Neural cell (in vitro differentiated cells): ENCODE results near the gene UQCC2. TPM values are rescaled to one million over a fixed set of nuclear protein-coding genes. Genes with fewer than 3 reads are reported as not detected.

Source experiments
- H2AFZ ChIP-seq: fragments of 200-600, 300-800 bp; sonication (generic), shearing (Covaris generic); 2 replicates; pipeline ENCODE4 v1.6.0; 2014; ENCODE audit warnings: low read depth, mild to moderate bottlenecking, antibody characterized with exemption, low read length, moderate library complexity
- H3F3A ChIP-seq: fragments of 200-600 bp; shearing (Covaris generic); 2 replicates; pipeline ENCODE4 v1.6.1; 2016; ENCODE audit warnings: mild to moderate bottlenecking, moderate library complexity, mixed read lengths, antibody characterized with exemption, low read length; ENCODE audit not compliant: insufficient read depth, poor library complexity, severe bottlenecking
- H3K27ac ChIP-seq: fragments of 200-600, 300-800 bp; sonication (generic), shearing (Covaris generic); 2 replicates; pipeline ENCODE4 v1.5.1; 2014; ENCODE audit warnings: mild to moderate bottlenecking, low read length, moderate library complexity
- H3K27me3 ChIP-seq: fragments of 300-800, 200-600 bp; sonication (generic), shearing (Covaris generic); 2 replicates; pipeline ENCODE4 v1.6.0; 2014; ENCODE audit warnings: mild to moderate bottlenecking, low read depth, low read length, moderate library complexity; ENCODE audit not compliant: insufficient read depth
- H3K36me3 ChIP-seq: fragments of 300-800, 200-600 bp; sonication (generic), shearing (Covaris generic); 2 replicates; pipeline ENCODE4 v1.5.1; 2014; ENCODE audit warnings: mild to moderate bottlenecking, antibody characterized with exemption, low read length, moderate library complexity; ENCODE audit not compliant: insufficient read depth
- H3K4me2 ChIP-seq: fragments of 300-800, 200-600 bp; sonication (generic), shearing (Covaris generic); 2 replicates; pipeline ENCODE4 v1.6.0; 2014; ENCODE audit warnings: mild to moderate bottlenecking, low read length
- H3K4me3 ChIP-seq: fragments of 300-800, 200-600 bp; sonication (generic), shearing (Covaris generic); 2 replicates; pipeline ENCODE4 v1.5.1; 2014; ENCODE audit warnings: mild to moderate bottlenecking, low read length, moderate library complexity
- H3K79me2 ChIP-seq: fragments of 200-600 bp; shearing (Covaris generic); replicated peaks from 2 replicates; pipeline ENCODE4 v1.6.0; 2014; ENCODE audit warnings: mild to moderate bottlenecking, low read length, moderate library complexity; ENCODE audit not compliant: insufficient read depth
- H3K9ac ChIP-seq: fragments of 300-800, 200-600 bp; sonication (generic), shearing (Covaris generic); 2 replicates; pipeline ENCODE4 v1.6.1; 2016; ENCODE audit warnings: mild to moderate bottlenecking, low read length, mixed read lengths
- H3K9me2 ChIP-seq: fragments of 200-600 bp; shearing (Covaris generic); 2 replicates; pipeline ENCODE4 v1.6.1; 2016; ENCODE audit warnings: mild to moderate bottlenecking, low read length, mixed read lengths; ENCODE audit not compliant: insufficient read depth
- H3K9me3 ChIP-seq: fragments of 200-600, 300-800 bp; sonication (generic), shearing (Covaris generic); 2 replicates; pipeline ENCODE4 v1.6.1; 2016; ENCODE audit warnings: mild to moderate bottlenecking, mixed run types, low read length, moderate library complexity, mixed read lengths
- H4K20me1 ChIP-seq: fragments of 200-600 bp; shearing (Covaris generic); 2 replicates; pipeline ENCODE4 v1.6.1; 2016; ENCODE audit warnings: mild to moderate bottlenecking, mixed run types; ENCODE audit not compliant: insufficient read depth
- CTCF ChIP-seq: fragments of 450-650 bp; IDR thresholded peaks from 2 replicates; pipeline ENCODE4 v1.5.1; 2014; ENCODE audit warnings: antibody characterized with exemption, mild to moderate bottlenecking, moderate library complexity; ENCODE audit not compliant: poor library complexity, severe bottlenecking
- EP300 ChIP-seq: fragments of 450-650 bp; conservative IDR thresholded peaks from 2 replicates; pipeline ENCODE4 v1.6.1; 2014; ENCODE audit warnings: antibody characterized with exemption, mild to moderate bottlenecking, moderate library complexity; ENCODE audit not compliant: poor library complexity, severe bottlenecking
- EZH2 ChIP-seq: fragments of 200-600, 300-800 bp; shearing (Covaris generic), sonication (generic); IDR thresholded peaks from 2 replicates; pipeline ENCODE4 v1.6.1; 2014; ENCODE audit warnings: antibody characterized with exemption, low read length, borderline replicate concordance, mild to moderate bottlenecking; ENCODE audit not compliant: insufficient read depth, poor library complexity, severe bottlenecking
- MXI1 ChIP-seq: fragments of 450-650 bp; conservative IDR thresholded peaks from 2 replicates; pipeline ENCODE4 v1.6.1; 2014; ENCODE audit warnings: antibody characterized with exemption, mild to moderate bottlenecking; ENCODE audit not compliant: poor library complexity, severe bottlenecking
- POLR2AphosphoS5 ChIP-seq: IDR thresholded peaks from 2 replicates; pipeline ENCODE4 v1.6.1; 2012
- RAD21 ChIP-seq: fragments of 450-650 bp; conservative IDR thresholded peaks from 2 replicates; pipeline ENCODE4 v1.6.1; 2014; ENCODE audit warnings: antibody characterized with exemption, mild to moderate bottlenecking, moderate library complexity
- REST ChIP-seq: IDR thresholded peaks from 2 replicates; pipeline ENCODE4 v1.6.1; 2012; ENCODE audit warnings: borderline replicate concordance
- SMC3 ChIP-seq: fragments of 450-650 bp; conservative IDR thresholded peaks from 2 replicates; pipeline ENCODE4 v1.6.1; 2014; ENCODE audit warnings: antibody characterized with exemption, mild to moderate bottlenecking, moderate library complexity; ENCODE audit not compliant: poor library complexity
- TAF1 ChIP-seq: IDR thresholded peaks from 2 replicates; pipeline ENCODE4 v1.6.1; 2012; ENCODE audit warnings: low read depth
- polyA plus RNA-seq: library from polyadenylated mRNA; depleted of rRNA; stranded (reverse); fragments of >200 nt; gene quantifications from 2 replicates; pipeline ENCODE4 v1.2.3, GENCODE V29; 2014

The UQCC2 gene
- polyA plus RNA-seq, 1 donor from 2014 or later: 123 TPM

- no peak overlapping the region for H2AFZ ChIP-seq
- H3K4me3 ChIP-seq: no peak overlapping the region
- no peaks in the 10 kb centered on the region for H3K9me3 ChIP-seq
- H3K9ac ChIP-seq: no peak overlapping the region
- H3K27me3 ChIP-seq: no peaks in the 10 kb centered on the region
- no peaks in the 10 kb centered on the region for H3K36me3 ChIP-seq
- H3K27ac ChIP-seq: no peak overlapping the region
- no peaks in the 10 kb centered on the region for H3F3A ChIP-seq
- H3K9me2 ChIP-seq: no peaks in the 10 kb centered on the region
- no peak for TF ChIP-seq RAD21
- no peak for TF ChIP-seq SMC3
- TF ChIP-seq EZH2: no peak
- TF ChIP-seq MXI1: no peak
- TF ChIP-seq EP300: no peak
- no peaks in the 10 kb centered on the region for H3K79me2 ChIP-seq
- H3K4me2 ChIP-seq: no peak overlapping the region
- no peaks in the 10 kb centered on the region for H4K20me1 ChIP-seq
Observed at GRCh38 chr6:33740794-33741193, 29.3 kb upstream of the UQCC2 start.

GRCh38 chr6:33740204-33740608 is 28.7 kb upstream of the UQCC2 start:
- Histone ChIP-seq H3K27me3 (no peaks in the 10 kb centered on the region), H2AFZ (no peak overlapping the region), H3K36me3 (no peaks in the 10 kb centered on the region), H3K9me2 (no peaks in the 10 kb centered on the region), H3K4me3 (no peak overlapping the region), H3K79me2 (no peaks in the 10 kb centered on the region), H3K9ac (no peak overlapping the region), H4K20me1 (no peaks in the 10 kb centered on the region), H3K4me2 (no peak overlapping the region), H3K27ac (no peak overlapping the region), H3K9me3 (no peaks in the 10 kb centered on the region), H3F3A (no peaks in the 10 kb centered on the region)
- TF ChIP-seq TAF1: no peak
- no peak for TF ChIP-seq EZH2
- TF ChIP-seq SMC3: no peak
- TF ChIP-seq POLR2AphosphoS5: no peak
- no peak for TF ChIP-seq EP300
- no peak for TF ChIP-seq REST
- TF ChIP-seq MXI1: no peak
- TF ChIP-seq RAD21: no peak
- no peak for TF ChIP-seq CTCF
